Fibroblast of lung (primary cell): ENCODE measurements around the gene WRAP73. TPM values are rescaled to one million over a fixed set of nuclear protein-coding genes. Genes with fewer than 3 reads are reported as not detected.

Source experiments
- DNase-seq, 2 donors: peaks; one replicate each; pipeline versions ENCODE4 v3.0.0 to v3.0.0-alpha.2; 2010; ENCODE audit warnings: low read depth in 2 of 2
- H2AFZ ChIP-seq: 2 replicates; pipeline ENCODE4 v1.5.1; 2012; ENCODE audit warnings: low read length, control low read depth, inconsistent platforms
- H3K27ac ChIP-seq: 2 replicates; pipeline ENCODE4 v1.5.1; 2011; ENCODE audit warnings: low read length, control low read depth; ENCODE audit not compliant: insufficient read depth
- H3K27me3 ChIP-seq: 2 replicates; pipeline ENCODE4 v1.5.1; 2011; ENCODE audit warnings: mild to moderate bottlenecking, low read length; ENCODE audit not compliant: control insufficient read depth, insufficient read depth
- H3K36me3 ChIP-seq: 2 replicates; pipeline ENCODE4 v1.5.1; 2011; ENCODE audit warnings: low read length; ENCODE audit not compliant: control insufficient read depth, insufficient read depth
- H3K4me1 ChIP-seq: 2 replicates; pipeline ENCODE4 v1.5.1; 2011; ENCODE audit warnings: low read length; ENCODE audit not compliant: control insufficient read depth, insufficient read depth; ENCODE audit errors: extremely low read depth
- H3K4me2 ChIP-seq: 2 replicates; pipeline ENCODE4 v1.5.1; 2011; ENCODE audit warnings: low read length, control low read depth; ENCODE audit not compliant: insufficient read depth; ENCODE audit errors: extremely low read depth
- H3K4me3 ChIP-seq, 4 experiments: fragments of 200-600 bp in 1 of 4; sonication (generic) in 1 of 4; replicated peaks in 1 of 4; 2 replicates each; pipeline ENCODE4 v1.5.1; 2011 to 2016; ENCODE audit warnings: low read length in 4 of 4, low read depth in 3 of 4, mild to moderate bottlenecking in 3 of 4, control low read depth in 2 of 4, inconsistent platforms in 1 of 4, mixed read lengths in 1 of 4; ENCODE audit not compliant: insufficient read depth in 1 of 4; ENCODE audit errors: control extremely low read depth in 1 of 4
- H3K79me2 ChIP-seq: 2 replicates; pipeline ENCODE4 v1.5.1; 2012; ENCODE audit warnings: mild to moderate bottlenecking, low read length, inconsistent platforms; ENCODE audit not compliant: control insufficient read depth, insufficient read depth
- H3K9ac ChIP-seq: 2 replicates; pipeline ENCODE4 v1.5.1; 2011; ENCODE audit warnings: mild to moderate bottlenecking, low read length, control low read depth; ENCODE audit not compliant: insufficient read depth
- H3K9me3 ChIP-seq: 2 replicates; pipeline ENCODE4 v1.5.1; 2012; ENCODE audit warnings: low read depth, low read length; ENCODE audit not compliant: control insufficient read depth, insufficient read depth
- H4K20me1 ChIP-seq: 2 replicates; pipeline ENCODE4 v1.5.1; 2011; ENCODE audit warnings: low read length; ENCODE audit not compliant: control insufficient read depth, insufficient read depth; ENCODE audit errors: extremely low read depth
- EZH2 ChIP-seq: IDR thresholded peaks from 2 replicates; pipeline ENCODE4 v1.5.1; 2012; ENCODE audit warnings: low read length, control low read depth, mild to moderate bottlenecking; ENCODE audit errors: missing control alignments
- polyA plus RNA-seq, 2 donors: library from polyadenylated mRNA; depleted of rRNA in 1 of 2; stranded (reverse) in 1 of 2; unstranded in 1 of 2; fragments of >200 nt; gene quantifications; 2 replicates each; pipeline ENCODE4 v1.2.1, GENCODE V29; 2011 to 2012; ENCODE audit warnings: missing spikeins in 1 of 2
- total RNA-seq: library from RNA; depleted of rRNA; stranded (reverse); fragments of >200 nt; gene quantifications from 2 replicates; pipeline ENCODE4 v1.2.1, GENCODE V29; 2014
- TF ChIP-seq, protein P1 (sequence below), 2 donors: IDR thresholded peaks in 1 of 2; conservative IDR thresholded peaks in 1 of 2; 1 replicate in 1 of 2; 2 replicates in 1 of 2; pipeline ENCODE4 v1.5.1; 2011 to 2012; ENCODE audit warnings: low read length in 2 of 2, control low read depth in 1 of 2, inconsistent platforms in 1 of 2, low read depth in 1 of 2, mild to moderate bottlenecking in 1 of 2

Gene WRAP73
- total and polyA plus RNA-seq, 2 donors (not counting 1 experiment from before 2014, with no cell fraction given), result 12.0 to 15.0 TPM

DNA sequence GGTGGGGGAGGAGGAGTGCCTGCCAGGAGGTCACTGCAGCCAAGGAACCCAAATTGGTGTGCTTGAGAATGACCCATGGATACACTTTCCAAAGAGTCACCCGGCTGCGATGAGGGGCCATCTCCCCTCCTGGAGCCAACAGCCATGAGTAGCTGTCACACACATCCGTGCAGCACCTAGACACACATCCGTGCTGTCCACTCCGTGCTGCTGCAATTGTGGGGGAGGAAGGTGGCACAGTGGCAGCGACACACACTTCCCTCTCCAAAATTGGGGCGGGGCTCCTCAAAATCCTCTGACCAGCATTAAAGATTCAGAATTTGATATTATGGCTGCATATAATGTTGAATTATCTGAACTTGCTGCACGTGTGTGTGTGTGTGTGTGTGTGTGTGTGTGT, 18.2 kb upstream of the WRAP73 start:
- Histone ChIP-seq H3K36me3 (no peaks in the 10 kb centered on the region), H3K9ac (no peak overlapping the region), H2AFZ (no peak overlapping the region), H3K4me2 (no peak overlapping the region), H3K79me2 (no peaks in the 10 kb centered on the region), H3K27me3 (no peaks in the 10 kb centered on the region), H3K4me3 (no peak overlapping the region), H3K27ac (no peak overlapping the region), H3K9me3 (no peaks in the 10 kb centered on the region), H4K20me1 (no peaks in the 10 kb centered on the region), H3K4me1 (no peaks in the 10 kb centered on the region)
- no peak for DNase-seq
- TF ChIP-seq, protein P1, sequence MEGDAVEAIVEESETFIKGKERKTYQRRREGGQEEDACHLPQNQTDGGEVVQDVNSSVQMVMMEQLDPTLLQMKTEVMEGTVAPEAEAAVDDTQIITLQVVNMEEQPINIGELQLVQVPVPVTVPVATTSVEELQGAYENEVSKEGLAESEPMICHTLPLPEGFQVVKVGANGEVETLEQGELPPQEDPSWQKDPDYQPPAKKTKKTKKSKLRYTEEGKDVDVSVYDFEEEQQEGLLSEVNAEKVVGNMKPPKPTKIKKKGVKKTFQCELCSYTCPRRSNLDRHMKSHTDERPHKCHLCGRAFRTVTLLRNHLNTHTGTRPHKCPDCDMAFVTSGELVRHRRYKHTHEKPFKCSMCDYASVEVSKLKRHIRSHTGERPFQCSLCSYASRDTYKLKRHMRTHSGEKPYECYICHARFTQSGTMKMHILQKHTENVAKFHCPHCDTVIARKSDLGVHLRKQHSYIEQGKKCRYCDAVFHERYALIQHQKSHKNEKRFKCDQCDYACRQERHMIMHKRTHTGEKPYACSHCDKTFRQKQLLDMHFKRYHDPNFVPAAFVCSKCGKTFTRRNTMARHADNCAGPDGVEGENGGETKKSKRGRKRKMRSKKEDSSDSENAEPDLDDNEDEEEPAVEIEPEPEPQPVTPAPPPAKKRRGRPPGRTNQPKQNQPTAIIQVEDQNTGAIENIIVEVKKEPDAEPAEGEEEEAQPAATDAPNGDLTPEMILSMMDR (conservative IDR thresholded peaks at IDR 0.05 in 1 of 2, IDR thresholded peaks at IDR 0.05 in 1 of 2; ENCODE audit: low read depth in 1 of 2, low read length in 2 of 2), result no peak
- TF ChIP-seq EZH2, result no peak

- no peaks in the 10 kb centered on the region for H3K79me2 ChIP-seq
- H2AFZ ChIP-seq, result no peak overlapping the region
- H4K20me1 ChIP-seq, result no peaks in the 10 kb centered on the region
These were observed 14.9 kb upstream of the WRAP73 start for GRCh38 chr1:3664700-3665375.

GRCh38 chr1:3663999-3664699, 14.2 kb upstream of the WRAP73 start:
- Histone ChIP-seq H3K9ac (no peak overlapping the region), H2AFZ (no peak overlapping the region), H3K79me2 (no peaks in the 10 kb centered on the region), H3K9me3 (no peaks in the 10 kb centered on the region), H3K27ac (no peak overlapping the region), H3K4me2 (no peak overlapping the region), H4K20me1 (no peaks in the 10 kb centered on the region), H3K4me1 (no peaks in the 10 kb centered on the region), H3K27me3 (no peaks in the 10 kb centered on the region), H3K36me3 (no peaks in the 10 kb centered on the region), H3K4me3 (no peak overlapping the region)
- no peak for DNase-seq
- TF ChIP-seq, protein P1 (conservative IDR thresholded peaks at IDR 0.05 in 1 of 2, IDR thresholded peaks at IDR 0.05 in 1 of 2; ENCODE audit: low read depth in 1 of 2, low read length in 2 of 2), result no peak
- TF ChIP-seq EZH2, result no peak

More at GRCh38 chr1:3664700-3665375, 14.9 kb upstream of the WRAP73 start:
- Histone ChIP-seq H3K27ac (no peak overlapping the region), H3K4me2 (no peak overlapping the region), H3K4me1 (no peaks in the 10 kb centered on the region), H3K4me3 (no peak overlapping the region), H3K9me3 (no peaks in the 10 kb centered on the region), H3K9ac (no peak overlapping the region), H3K36me3 (no peaks in the 10 kb centered on the region), H3K27me3 (no peaks in the 10 kb centered on the region)
- no peak for TF ChIP-seq EZH2
- TF ChIP-seq, protein P1 (conservative IDR thresholded peaks at IDR 0.05 in 1 of 2, IDR thresholded peaks at IDR 0.05 in 1 of 2; ENCODE audit: low read depth in 1 of 2, low read length in 2 of 2), result no peak
- no peak for DNase-seq
